ENCODE data around the gene LRP11.
"Not testable (repeated sequence)": the region's sequence is repeated elsewhere in the genome, so short reads cannot be mapped to it uniquely, and the experiment has no call there.

The LRP11 gene

GRCh38 chr6:149863698-149864577 is at the start of gene LRP11:
LRP11 (minus strand) TSS chr6:149864359; CDS start chr6:149864020, 339 bp downstream.
- peak; percentile 82 for DNase-seq

DNA sequence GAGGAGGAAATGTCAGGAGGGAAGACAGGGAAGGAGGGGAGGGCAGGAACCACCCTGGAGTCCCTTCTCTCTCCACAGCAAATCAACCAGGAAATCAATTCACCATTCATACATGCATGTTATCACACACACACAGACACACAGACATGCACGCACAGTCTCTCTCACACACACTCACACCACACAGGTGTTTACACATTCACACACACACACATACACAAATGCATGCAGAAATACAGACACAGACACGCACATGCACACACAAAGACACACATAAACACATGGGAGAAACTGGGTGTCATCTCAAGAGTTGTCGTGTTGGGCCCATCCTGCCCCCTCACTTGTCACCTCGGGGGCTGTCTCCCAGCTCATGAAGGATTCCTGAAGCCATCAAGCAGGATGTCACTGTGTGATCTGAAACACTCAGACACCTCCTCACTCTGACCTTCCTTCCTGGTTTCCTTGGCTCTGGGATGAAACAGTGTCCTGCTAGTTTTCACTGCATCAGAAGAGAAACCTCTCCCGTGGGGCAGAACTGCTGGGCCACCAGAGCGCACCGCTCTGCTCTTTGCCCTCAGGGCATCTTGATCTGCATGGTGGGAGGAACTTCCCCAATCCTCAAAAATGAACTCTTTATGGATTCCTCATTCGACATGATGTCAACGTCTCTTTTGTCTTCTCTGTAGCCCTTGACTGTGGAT is 49.5 kb upstream of the LRP11 start:
- DNase-seq: no peak

DNA sequence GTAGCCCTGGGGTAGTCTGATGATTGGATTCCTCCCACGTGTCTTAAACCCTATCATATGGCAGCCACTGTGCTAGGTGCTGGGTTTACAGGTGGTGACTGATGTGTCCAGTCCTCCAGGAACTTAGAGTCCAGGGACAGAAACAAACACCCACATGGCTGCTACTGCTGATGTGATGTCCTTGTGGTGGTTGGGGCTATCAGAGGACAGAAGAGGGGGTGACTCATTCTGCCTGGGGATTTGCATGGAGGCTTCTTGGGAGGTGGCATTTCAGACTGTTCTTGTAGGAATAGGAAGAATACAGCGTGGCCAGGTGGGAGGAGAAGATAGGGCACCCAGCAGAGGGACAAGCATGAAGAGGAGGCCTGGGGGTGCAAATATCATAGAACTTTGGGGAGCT is 48.9 kb upstream of the LRP11 start:
- no peak for DNase-seq

- DNase-seq: not testable (repeated sequence)
Observed at GRCh38 chr6:149912680-149913079, 48.5 kb upstream of the LRP11 start.

DNA sequence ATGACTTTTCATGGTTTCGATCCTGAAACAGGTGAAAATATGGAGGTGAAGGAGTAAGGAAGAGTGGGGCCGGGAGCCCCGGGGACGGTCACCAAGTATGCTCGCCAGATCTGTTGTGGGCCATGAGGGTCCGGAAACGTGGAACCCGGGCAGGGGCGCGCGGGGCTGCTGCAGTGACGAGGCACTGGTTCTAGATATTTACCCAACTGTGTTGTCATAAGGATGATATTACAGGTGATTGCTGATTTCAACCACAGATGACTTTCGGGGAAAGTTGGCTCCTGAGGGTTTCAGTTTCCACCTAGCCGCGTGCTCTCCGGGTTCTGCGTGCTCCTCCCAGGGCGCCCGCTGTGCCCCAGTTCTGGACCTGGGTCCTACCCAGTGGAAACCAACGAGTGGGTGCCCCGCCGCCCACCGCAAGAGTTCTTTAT is 46.6 kb upstream of the LRP11 start:
- no peak for DNase-seq

DNA sequence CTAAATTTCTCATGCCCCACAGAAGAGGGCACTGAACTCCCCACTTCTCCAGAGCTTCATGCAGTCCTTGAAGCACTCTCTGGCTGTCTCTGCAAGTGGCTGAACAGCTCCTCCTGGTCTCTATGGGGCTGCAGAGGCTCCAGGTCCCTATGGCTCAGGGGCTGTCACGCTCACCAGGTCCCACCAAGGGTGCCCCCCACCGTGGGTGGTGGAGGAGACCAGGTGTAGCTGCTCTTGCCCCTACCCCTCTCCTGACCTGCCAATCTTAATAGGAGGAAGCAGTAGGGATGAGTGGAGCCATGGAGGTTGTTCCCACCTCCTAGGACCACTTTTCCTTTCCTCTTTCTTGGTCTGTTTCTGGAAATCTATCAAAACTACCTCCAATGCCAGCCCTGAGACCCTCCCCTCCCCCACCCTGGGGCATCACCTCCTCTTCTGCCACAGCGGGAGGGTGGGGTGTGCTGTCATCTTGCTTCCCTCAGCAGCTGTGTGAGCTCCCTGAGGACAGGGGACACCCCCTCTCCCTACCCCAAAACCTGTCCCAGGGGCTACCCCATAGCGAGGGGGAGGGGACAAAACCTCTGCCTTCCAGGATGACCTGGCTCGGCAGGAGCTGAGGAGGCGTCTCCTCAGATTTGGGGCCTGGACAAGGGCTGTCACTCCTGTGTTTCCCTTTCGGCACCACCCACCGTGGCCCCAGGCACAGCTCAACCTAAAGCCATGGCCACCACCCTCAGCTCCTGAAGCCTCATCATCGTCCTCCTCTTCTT is 45.7 kb upstream of the LRP11 start:
- no peak for DNase-seq

DNA sequence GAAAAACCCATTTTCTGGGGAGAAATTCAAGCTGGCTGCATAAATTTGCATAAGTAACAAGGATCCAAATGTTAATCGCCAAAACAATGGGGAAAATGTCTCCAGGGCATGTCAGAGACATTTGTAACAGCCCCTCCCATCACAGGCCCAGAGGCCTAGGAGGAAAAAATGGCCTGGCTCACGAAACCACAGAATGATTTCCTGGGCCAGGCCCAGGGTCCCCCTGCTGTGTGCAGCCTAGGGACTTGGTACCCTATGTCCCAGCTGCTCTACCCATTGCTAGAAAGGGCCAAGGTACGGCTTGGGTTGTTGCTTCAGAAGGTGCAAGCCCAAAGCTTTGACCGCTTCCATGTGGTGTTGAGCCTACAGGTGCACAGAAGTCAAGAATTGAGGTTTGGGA is 44.3 kb upstream of the LRP11 start:
- not testable (repeated sequence) for DNase-seq

GRCh38 chr6:149907317-149907716 is 43.2 kb upstream of the LRP11 start:
- no peak for DNase-seq

DNA sequence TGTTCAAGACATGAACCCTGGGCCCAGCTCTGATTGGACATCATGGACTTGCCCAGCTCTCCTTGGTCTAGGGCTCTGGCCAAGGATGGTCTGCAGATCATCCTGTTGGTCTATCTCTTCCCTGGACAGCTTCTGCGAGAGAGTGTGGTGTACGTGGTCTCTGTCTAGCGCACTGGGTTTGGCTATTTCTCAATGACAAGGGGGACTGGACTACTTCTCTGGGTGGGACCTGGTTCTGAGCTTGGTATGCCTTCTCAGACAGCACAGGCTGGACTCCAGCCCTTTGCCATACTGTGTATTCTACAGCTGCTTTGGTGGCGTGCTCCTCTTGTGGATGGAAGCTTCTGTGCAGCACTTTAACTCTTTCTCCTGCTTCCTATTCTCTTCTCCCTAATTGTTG is 42.2 kb upstream of the LRP11 start:
- DNase-seq: no peak

DNA sequence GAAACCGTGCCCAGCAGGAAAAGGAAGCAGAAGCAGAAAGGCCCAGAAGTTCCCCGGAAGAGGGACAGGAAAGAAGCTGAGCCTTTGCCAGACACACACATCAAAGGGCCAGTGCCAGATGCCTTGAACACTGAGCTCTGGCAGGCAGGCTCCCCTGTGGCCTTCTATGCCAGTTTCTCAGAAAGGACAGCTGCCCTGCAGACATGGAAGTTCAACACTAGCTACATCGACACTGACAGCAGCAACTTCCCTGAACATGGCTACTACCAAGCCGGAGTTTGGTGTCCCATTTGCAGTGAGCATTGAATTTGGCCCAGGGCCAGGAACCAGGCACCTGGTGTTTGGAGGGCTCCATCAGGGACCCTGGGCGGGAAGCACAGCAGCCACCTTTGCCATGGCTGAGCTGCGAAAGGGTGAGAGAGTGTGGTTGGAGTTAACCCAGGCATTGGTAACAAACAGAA is 41.8 kb upstream of the LRP11 start:
- DNase-seq: no peak

DNA sequence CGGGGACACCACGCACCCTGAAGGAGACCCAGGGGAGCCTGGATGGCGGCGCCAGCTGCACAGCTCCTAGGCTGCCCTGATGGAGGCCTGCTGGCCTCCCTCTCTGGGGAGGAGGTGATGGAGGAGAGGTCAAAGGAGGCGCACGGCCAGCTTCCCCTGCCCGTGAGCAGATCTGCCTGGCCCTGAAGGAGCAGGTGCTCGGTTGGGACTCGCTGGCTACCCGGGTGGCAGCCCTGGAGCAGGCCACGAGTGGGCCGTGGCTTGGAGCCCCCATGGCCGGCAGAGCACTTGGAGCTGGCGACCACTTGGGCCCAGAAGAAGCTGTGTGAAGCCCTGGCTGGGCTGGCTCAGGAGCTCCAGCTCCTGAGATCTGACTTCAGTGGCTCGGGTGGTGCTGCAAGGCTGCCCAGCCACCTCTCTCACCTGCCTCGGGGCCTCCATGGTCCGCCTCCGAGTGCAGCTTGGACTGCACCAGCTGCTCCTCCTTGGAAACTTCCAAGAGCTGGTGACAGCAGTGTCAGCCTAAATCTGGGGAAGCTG is 41.3 kb upstream of the LRP11 start:
- DNase-seq: no peak

DNA sequence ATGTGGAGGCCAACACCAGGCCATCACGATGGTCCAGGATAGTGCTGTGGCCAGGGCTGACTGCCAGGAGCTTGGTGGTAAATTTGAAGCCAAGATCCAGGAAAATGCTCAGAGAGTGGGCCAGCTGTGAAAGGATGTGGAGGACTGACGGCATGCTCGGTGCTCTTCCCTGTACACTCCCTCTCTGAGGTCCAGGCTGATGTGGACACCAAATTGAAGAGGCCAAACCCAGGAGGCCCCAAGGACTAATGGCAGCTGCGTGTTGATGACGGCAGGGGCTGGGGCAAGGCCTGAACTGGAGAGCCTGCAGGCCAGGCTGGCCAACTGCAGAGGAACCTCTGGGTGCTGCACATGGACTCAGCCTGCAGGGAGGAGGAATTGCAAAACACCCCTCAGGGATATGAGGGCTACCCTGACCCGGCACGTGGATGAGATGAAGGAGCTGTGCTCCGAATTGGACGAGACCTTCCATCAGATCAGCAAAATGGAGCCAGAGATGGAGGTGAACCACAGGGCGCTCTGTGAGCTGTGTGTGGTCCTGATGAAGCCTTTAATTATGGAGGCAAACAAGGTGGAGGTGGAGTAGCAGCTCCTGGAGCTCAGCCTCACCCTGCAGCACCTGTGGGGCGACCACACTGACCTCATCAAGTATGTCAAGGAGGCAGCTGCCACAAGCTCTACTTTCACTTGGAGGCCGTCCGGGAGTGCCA is 40.7 kb upstream of the LRP11 start:
- no peak for DNase-seq

- DNase-seq: no peak
Observed at GRCh38 chr6:149903938-149904611, 39.9 kb upstream of the LRP11 start.

DNA sequence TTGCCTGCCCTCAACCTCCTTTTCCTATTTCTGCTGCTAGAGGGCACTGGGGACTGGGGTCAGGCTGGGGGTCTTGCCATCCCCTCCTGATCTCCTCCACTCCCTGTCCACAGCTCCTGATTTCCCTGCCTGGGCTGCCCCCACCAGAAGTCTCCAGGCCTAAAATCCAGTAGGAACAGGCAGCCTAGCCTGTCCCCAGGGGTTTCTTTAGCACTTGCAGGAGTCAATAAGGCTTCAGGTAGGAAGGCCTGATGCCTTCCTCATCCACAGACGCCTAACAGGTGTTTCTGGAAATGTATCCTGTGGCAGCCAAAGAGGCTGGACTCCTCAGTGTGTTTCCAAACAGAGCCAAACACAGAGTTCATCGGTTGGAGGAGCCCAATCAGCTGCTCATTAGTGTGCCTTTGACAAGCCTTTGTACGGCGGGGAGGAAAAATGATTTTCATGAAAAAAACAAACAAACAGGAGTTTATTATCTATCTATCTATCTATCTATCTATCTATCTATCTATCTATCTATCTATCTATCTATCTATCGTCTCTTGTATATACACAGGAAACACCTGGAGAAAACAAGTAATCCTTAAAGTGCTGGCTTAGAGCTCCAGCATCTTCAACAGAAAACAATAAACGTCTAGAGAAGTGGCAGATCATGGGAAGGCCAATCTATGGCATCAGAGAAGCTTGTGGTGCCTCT is 37.4 kb upstream of the LRP11 start:
- DNase-seq: no peak

DNA sequence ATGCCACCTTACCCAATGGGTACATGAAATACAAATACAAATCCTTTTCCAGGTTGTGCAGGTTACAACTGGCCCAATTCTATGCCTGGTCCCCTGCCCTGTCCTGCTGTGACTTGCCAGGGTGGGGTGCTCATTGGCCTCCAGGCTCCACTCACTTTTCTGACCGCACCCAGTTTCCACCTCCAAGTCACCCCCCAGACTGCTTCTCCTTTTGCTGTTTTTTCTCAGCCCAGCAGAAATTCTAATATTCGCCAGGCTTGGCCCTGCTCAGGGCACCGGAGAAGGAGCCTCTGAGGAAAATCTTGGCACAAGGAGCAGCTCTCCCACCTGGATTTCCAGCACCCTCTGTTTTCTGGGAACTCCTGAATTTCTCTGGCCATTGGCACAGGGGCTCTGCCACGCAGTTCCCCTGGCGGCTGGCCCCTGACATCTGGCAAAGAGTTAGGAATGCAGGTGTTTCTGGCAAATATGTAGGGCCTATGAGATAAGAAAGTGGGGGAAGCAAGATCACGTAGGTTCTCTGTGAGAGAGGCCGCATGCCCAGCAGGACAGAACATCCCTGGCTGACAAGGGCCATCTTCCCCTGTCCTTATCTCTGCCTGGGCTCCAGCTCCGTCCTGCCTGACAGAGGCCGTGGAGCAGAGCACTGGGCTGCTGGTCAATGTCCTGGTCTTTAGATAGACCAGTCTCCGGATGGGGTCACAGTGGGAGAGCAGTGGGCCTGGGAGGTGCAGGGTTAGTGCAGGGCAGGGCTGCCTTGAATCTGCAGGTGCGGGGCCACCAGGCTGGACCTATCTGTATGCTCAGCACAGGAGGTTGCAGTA is 36.7 kb upstream of the LRP11 start:
- DNase-seq: no peak

DNA sequence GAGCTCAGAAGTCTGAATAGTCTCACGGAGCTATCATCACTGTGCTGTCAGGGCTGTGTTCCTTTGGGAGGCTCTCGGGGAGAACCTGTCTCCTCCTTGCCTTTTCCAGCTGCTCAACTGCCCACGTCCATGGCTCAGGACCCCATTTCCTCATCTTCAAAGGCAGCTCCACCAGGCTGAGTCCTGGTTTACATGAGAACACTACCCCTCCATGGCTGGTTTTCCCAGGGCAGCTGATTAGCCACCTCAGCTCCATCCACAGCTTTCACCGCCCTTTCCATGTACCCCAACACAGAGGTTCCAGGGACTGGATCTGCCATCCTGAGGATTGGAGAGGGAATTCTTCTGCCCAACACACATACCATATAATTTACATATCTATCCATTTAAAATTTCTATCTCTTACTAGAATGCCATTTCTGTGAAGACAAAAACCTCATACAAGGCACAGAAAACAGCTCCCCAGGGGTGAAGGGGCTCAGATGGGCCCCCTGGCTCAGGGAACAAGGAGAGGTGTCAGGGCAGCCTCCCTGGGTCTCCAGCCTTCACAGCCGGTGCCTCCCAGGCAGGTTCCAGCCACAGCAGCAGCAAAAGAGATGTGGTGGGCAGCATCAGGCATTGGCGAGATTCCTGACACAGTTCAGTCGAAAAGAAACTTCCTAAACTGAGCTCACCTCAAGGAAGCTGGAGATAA is 35.9 kb upstream of the LRP11 start:
- no peak for DNase-seq

GRCh38 chr6:149899486-149899885 is 35.3 kb upstream of the LRP11 start:
- DNase-seq: no peak

- no peak for DNase-seq
Observed at GRCh38 chr6:149898966-149899365, 34.8 kb upstream of the LRP11 start.

Measured in activated CD4-positive, CD25-positive, alpha-beta regulatory T cell treated with anti-CD3 and anti-CD28 coated beads, Interleukin-2, amount 50 U/mL, for 72 hours (primary cell).